Activated CD4-positive, alpha-beta T cell treated with anti-CD3 and anti-CD28 coated beads for 36 hours (primary cell): ENCODE results near the gene LDLRAP1. TPM values are rescaled to one million over a fixed set of nuclear protein-coding genes. Genes with fewer than 3 reads are reported as not detected.

Experiments
- ATAC-seq: fragments of 200-7000 bp; cut with Tn5 transposase; one replicate; pipeline ENCODE4 v1.10.0; 2021; ENCODE audit warnings: mild to moderate bottlenecking, moderate library complexity
- CTCF ChIA-PET: fragments of 350-600 bp; sonication (Branson Sonifier 250); formaldehyde crosslinking; loops from one replicate; lab custom pipeline; 2021; ENCODE audit warnings: antibody characterized with exemption; lab: Charles Lee
- POLR2A ChIA-PET: fragments of 350-600 bp; sonication (Branson Sonifier 250); formaldehyde crosslinking; loops from one replicate; lab custom pipeline; 2021; ENCODE audit warnings: antibody characterized with exemption, inconsistent platforms; lab: Charles Lee
- DNase-seq: peaks from one replicate; pipeline ENCODE4 v3.0.0-alpha.2; 2020
- H3K27ac Mint-ChIP-seq: one replicate; pipeline ENCODE4 v1.8.0; 2021; ENCODE audit warnings: mixed read lengths
- H3K27me3 Mint-ChIP-seq: one replicate; pipeline ENCODE4 v1.8.0; 2021; ENCODE audit warnings: mixed read lengths
- H3K36me3 Mint-ChIP-seq: one replicate; pipeline ENCODE4 v1.8.0; 2021; ENCODE audit warnings: low read depth, mixed read lengths
- H3K4me1 Mint-ChIP-seq: one replicate; pipeline ENCODE4 v1.8.0; 2021; ENCODE audit warnings: mixed read lengths
- H3K4me3 Mint-ChIP-seq: one replicate; pipeline ENCODE4 v1.8.0; 2021; ENCODE audit warnings: mild to moderate bottlenecking, moderate library complexity, mixed read lengths
- H3K9me3 Mint-ChIP-seq: one replicate; pipeline ENCODE4 v1.8.0; 2021; ENCODE audit warnings: low read depth, mixed read lengths
- intact Hi-C, 2 experiments: fragments of 100-400 bp; cut with DNase I in 1 of 2; cut with micrococcal nuclease in 1 of 2; formaldehyde crosslinking; loops; one replicate each; pipeline versions ENCODE4 v1.14.2 to v1.15.1; 2022 to 2024; cut with DNase I, micrococcal nuclease
- total RNA-seq, 2 experiments: library from RNA; stranded (reverse); gene quantifications; one replicate each; pipeline ENCODE4 v1.2.3, GENCODE V29; 2021

Gene LDLRAP1
- total RNA-seq, 2 experiments from 2014 or later, result 13.0 to 14.6 TPM

DNA sequence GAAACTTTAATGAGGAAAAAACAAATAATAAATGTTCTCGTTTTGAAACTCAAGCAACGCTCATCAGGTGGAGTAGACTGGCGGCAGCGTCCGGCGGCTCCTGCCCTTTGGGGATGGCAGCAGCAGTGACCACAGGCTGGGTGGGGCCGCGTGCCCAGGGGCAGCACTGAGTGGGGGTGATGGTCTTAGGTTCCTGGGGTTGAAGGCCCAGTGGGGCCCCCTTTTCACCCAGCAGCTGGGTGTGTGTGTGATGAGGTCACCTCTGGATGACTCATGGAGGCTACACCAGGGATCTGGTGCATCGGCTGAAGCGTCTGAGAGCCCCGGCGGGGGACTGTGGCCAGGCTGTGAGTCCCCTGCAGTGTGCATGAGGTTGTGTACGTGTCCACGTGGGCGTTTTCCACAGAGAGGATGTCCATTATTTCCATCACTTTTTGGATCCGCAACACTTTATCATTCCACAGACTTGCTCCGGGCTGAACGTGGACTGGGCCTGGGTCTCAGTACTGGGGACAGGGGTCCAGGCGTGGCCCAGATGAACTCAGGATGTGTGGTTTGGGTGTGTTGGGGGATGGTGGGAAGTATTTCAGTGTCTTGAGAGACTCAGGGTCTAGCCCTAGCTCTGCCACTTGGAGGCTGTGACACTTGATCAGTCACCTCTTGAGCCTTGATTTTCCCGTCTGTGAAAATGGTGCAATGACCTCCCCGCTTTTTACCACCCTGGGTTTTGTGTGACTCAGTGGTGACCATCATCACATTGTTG lies 25.6 kb downstream of the LDLRAP1 start:
- DNase-seq (peak; percentile 52), ATAC-seq (peak; percentile 21)
- Mint-ChIP-seq H3K27me3 (no peaks in the 10 kb centered on the region), H3K27ac (no peak overlapping the region), H3K4me1 (peaks cover 76% of the 10 kb centered on the region), H3K4me3 (no peak overlapping the region), H3K36me3 (peaks cover 6% of the 10 kb centered on the region), H3K9me3 (no peaks in the 10 kb centered on the region)
- intact Hi-C loops, result no loop called here
- ChIA-PET CTCF (interaction anchor here (1.0 kb wide), 1 partner anchor 20 kb away, joined by 3 read pairs; no protein-coding TSS in a partner anchor), POLR2A (interaction anchor here (0.6 kb wide), 1 partner anchor 422 kb away, joined by 4 read pairs; no protein-coding TSS in a partner anchor)

- H3K27me3 Mint-ChIP-seq, result no peaks in the 10 kb centered on the region
- no peak for DNase-seq
- ATAC-seq, result no peak
- intact Hi-C loops, result no loop called here
- peaks cover 68% of the 10 kb centered on the region for H3K4me1 Mint-ChIP-seq
- ChIA-PET CTCF (interaction anchor here (1.0 kb wide), 1 partner anchor 21 kb away, joined by 3 read pairs; no protein-coding TSS in a partner anchor), POLR2A (no interaction called here)
- no peaks in the 10 kb centered on the region for H3K9me3 Mint-ChIP-seq
- H3K27ac Mint-ChIP-seq, result no peak overlapping the region
- peaks cover 6% of the 10 kb centered on the region for H3K36me3 Mint-ChIP-seq
- H3K4me3 Mint-ChIP-seq, result no peak overlapping the region
Measured at GRCh38 chr1:25569597-25570396, 26.4 kb downstream of the LDLRAP1 start.

- POLR2A ChIA-PET, result no interaction called here
- Mint-ChIP-seq H3K4me1 (peaks cover 56% of the 10 kb centered on the region), H3K4me3 (no peak overlapping the region), H3K27me3 (no peaks in the 10 kb centered on the region), H3K27ac (no peak overlapping the region), H3K36me3 (no peaks in the 10 kb centered on the region), H3K9me3 (no peaks in the 10 kb centered on the region)
- no peak for DNase-seq
- no peak for ATAC-seq
- CTCF ChIA-PET, result interaction anchor here (2.4 kb wide), 1 partner anchor 20 kb away, joined by 8 read pairs; no protein-coding TSS in a partner anchor
- intact Hi-C loops, result no loop called here
Measured at GRCh38 chr1:25570798-25571521, 27.6 kb downstream of the LDLRAP1 start.

- no peak for ATAC-seq
- ChIA-PET POLR2A (interaction anchor here (1.2 kb wide), 1 partner anchor 14 kb away, joined by 3 read pairs; no protein-coding TSS in a partner anchor), CTCF (interaction anchor here (0.7 to 2.4 kb wide), 8 partner anchors 8 to 238 kb away, joined by 3 to 8 read pairs (median 7); no protein-coding TSS in a partner anchor)
- no peak overlapping the region for H3K27ac Mint-ChIP-seq
- no peaks in the 10 kb centered on the region for H3K9me3 Mint-ChIP-seq
- no peaks in the 10 kb centered on the region for H3K27me3 Mint-ChIP-seq
- H3K4me3 Mint-ChIP-seq, result no peak overlapping the region
- no peak for DNase-seq
- peaks cover 51% of the 10 kb centered on the region for H3K4me1 Mint-ChIP-seq
- intact Hi-C loops, result no loop called here
- no peaks in the 10 kb centered on the region for H3K36me3 Mint-ChIP-seq
Measured at GRCh38 chr1:25571522-25571970, 28.1 kb downstream of the LDLRAP1 start.

DNA sequence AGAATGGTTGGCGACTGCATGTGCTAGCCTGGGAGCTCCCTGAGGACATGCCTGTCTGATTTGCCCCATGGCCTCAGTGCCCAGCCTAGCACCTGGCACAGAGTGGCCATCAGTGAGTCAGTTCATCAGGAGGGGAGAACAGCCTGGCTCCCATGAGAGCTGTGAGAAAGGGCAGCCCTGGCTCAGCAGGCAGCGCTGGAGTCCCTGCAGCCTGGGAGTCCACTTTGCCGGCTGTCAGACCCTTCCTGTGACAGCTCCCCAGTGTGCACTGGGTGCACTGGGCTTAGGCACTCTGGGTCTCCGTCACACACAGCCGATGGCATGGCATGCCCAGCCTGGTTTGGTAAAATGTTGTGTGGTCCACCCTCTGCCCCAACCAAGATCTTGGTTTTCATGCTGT lies 28.7 kb downstream of the LDLRAP1 start:
- intact Hi-C loops, result no loop called here
- Mint-ChIP-seq H3K27ac (no peak overlapping the region), H3K4me1 (peaks cover 45% of the 10 kb centered on the region), H3K4me3 (no peak overlapping the region), H3K9me3 (no peaks in the 10 kb centered on the region), H3K36me3 (no peaks in the 10 kb centered on the region), H3K27me3 (no peaks in the 10 kb centered on the region)
- ChIA-PET CTCF (interaction anchor here (0.7 to 3.0 kb wide), 22 partner anchors 7 to 725 kb away, joined by 3 to 10 read pairs (median 4); no protein-coding TSS in a partner anchor), POLR2A (interaction anchor here (1.2 kb wide), 1 partner anchor 13 kb away, joined by 3 read pairs; no protein-coding TSS in a partner anchor)
- no peak for DNase-seq
- no peak for ATAC-seq

DNA sequence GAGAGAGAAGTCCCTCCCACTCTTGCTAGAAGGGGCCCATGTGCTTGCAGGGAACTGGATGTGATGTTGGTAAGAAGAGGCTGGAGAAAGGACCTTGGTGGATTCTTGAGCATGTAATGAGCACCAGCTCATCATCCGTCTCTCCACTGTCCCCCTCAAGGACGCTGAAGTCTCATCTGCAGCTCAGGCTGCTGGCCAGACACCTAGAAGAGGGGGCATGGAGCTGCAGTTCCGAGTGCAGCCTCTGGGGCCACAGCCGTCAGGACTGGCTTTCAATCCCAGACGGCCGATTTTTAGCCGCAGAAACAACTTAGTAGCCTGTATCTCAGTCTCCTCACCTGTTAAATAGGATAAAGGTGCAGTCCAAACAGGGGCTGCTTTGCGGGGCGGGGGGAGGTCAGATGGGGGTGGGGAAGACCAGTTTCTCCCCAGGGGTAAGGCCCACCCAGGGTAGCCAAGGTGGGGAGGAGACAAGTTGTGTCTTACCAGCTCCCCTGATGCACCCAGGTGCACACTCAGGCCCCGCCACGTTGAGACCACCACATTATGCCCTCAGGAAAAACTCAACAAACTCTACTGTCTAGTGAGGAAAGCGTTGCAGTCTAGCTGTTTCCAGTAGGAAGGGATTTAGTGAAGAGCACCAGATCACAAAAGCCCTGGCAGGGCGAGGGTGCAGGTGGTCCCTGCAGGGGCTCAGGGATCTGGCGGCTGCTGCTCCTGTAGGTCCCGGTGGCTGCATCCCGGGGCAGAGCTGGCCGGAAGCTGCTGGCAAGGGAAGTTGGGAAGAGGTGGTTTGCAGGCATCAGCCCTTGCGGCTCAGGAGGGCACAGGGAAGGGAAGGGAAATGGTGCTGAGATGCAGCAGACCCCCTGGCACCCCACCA lies 29.5 kb downstream of the LDLRAP1 start:
- Mint-ChIP-seq H3K27ac (no peak overlapping the region), H3K4me3 (no peak overlapping the region), H3K4me1 (peaks cover 38% of the 10 kb centered on the region), H3K36me3 (no peaks in the 10 kb centered on the region), H3K9me3 (no peaks in the 10 kb centered on the region), H3K27me3 (no peaks in the 10 kb centered on the region)
- intact Hi-C loops, result no loop called here
- POLR2A ChIA-PET, result interaction anchor here (1.0 to 1.2 kb wide), 2 partner anchors 12 to 35 kb away, joined by 3 to 5 read pairs; no protein-coding TSS in a partner anchor
- DNase-seq (peak; percentile 77), ATAC-seq (peak; percentile 76)
- CTCF ChIA-PET, result interaction anchor here (0.7 to 3.0 kb wide), 23 partner anchors 8 to 726 kb away, joined by 3 to 10 read pairs (median 5); no protein-coding TSS in a partner anchor

- Mint-ChIP-seq H3K27me3 (no peaks in the 10 kb centered on the region), H3K9me3 (no peaks in the 10 kb centered on the region), H3K36me3 (no peaks in the 10 kb centered on the region), H3K27ac (no peak overlapping the region), H3K4me1 (peaks cover 34% of the 10 kb centered on the region), H3K4me3 (no peak overlapping the region)
- ATAC-seq (no peak), DNase-seq (no peak)
- ChIA-PET POLR2A (interaction anchor here (1.0 kb wide), 1 partner anchor 35 kb away, joined by 5 read pairs; no protein-coding TSS in a partner anchor), CTCF (interaction anchor here (0.5 to 3.0 kb wide), 8 partner anchors 9 to 815 kb away, joined by 3 to 10 read pairs (median 5); no protein-coding TSS in a partner anchor)
- intact Hi-C loops, result no loop called here
Measured at GRCh38 chr1:25573591-25573930, 30.2 kb downstream of the LDLRAP1 start.

- intact Hi-C loops, result no loop called here
- no peaks in the 10 kb centered on the region for H3K36me3 Mint-ChIP-seq
- CTCF ChIA-PET, result interaction anchor here (0.5 to 3.0 kb wide), 4 partner anchors 8 to 815 kb away, joined by 3 to 10 read pairs (median 4); no protein-coding TSS in a partner anchor
Measured at GRCh38 chr1:25573961-25574360, 30.6 kb downstream of the LDLRAP1 start.

DNA sequence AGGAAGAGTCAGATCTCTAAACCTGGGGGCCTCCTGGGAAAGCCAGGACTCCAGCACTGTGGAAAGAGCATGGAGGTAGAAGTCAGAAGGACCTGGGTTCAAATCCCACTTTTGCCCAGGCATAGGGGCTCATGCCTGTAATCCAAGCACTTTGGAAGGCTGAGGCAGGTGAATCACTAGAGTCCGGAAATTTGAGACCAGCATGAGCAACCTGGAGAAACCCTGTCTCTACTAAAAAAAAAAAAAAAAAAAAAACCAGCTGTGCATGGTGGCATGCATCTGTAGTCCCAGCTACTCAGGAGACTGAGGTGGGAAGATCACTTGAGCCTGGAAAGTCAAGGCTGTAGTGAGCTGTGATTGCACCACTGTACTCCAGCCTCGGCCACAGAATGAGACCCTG lies 31.8 kb downstream of the LDLRAP1 start:
- no peak for DNase-seq
- no peaks in the 10 kb centered on the region for H3K9me3 Mint-ChIP-seq
- intact Hi-C loops, result no loop called here
- no peak overlapping the region for H3K27ac Mint-ChIP-seq
- ATAC-seq, result no peak
- H3K36me3 Mint-ChIP-seq, result no peaks in the 10 kb centered on the region
- CTCF ChIA-PET, result interaction anchor here (0.6 kb wide), 2 partner anchors 72 to 268 kb away, joined by 3 read pairs; no protein-coding TSS in a partner anchor
- H3K4me3 Mint-ChIP-seq, result no peak overlapping the region
- peaks cover 20% of the 10 kb centered on the region for H3K4me1 Mint-ChIP-seq
- no peaks in the 10 kb centered on the region for H3K27me3 Mint-ChIP-seq
- POLR2A ChIA-PET, result no interaction called here

More at GRCh38 chr1:25573961-25574360, 30.6 kb downstream of the LDLRAP1 start:
- Mint-ChIP-seq H3K9me3 (no peaks in the 10 kb centered on the region), H3K27ac (no peak overlapping the region), H3K4me1 (peaks cover 30% of the 10 kb centered on the region), H3K4me3 (no peak overlapping the region), H3K27me3 (no peaks in the 10 kb centered on the region)
- POLR2A ChIA-PET, result interaction anchor here (1.0 kb wide), 1 partner anchor 34 kb away, joined by 5 read pairs; no protein-coding TSS in a partner anchor
- ATAC-seq, result no peak
- DNase-seq, result no peak
